ENCODE data around the gene ZNF529. TPM values are rescaled to one million over a fixed set of nuclear protein-coding genes. Genes with fewer than 3 reads are reported as not detected.

The ZNF529 gene
- total RNA-seq, 1 experiment from 2014 or later: 16.9 TPM

- Histone ChIP-seq H3K14ac (ENCODE audit: insufficient read depth, low read length) (no peak overlapping the region), H3K79me1 (ENCODE audit: insufficient read depth, low read depth, low read length, poor library complexity, severe bottlenecking) (no peaks in the 10 kb centered on the region), H3K23me2 (ENCODE audit: insufficient read length, low read depth, low read length, poor library complexity, severe bottlenecking) (peaks cover under 1% of the 10 kb centered on the region), H4K8ac (replicated peaks; ENCODE audit: insufficient read length, low read depth, low read length) (no peak overlapping the region), H3K18ac (ENCODE audit: insufficient read length, low read depth, low read length) (no peak overlapping the region), H3K56ac (ENCODE audit: insufficient read length, low read depth, low read length) (no peak overlapping the region), H3K27ac (ENCODE audit: insufficient read length, low read depth, low read length) (no peak overlapping the region), H3K23ac (ENCODE audit: insufficient read length, low read depth, low read length) (no peak overlapping the region), H3K79me2 (ENCODE audit: insufficient read depth, low read length) (no peaks in the 10 kb centered on the region; the same call in 1 of the 2 replicates), H4K20me1 (ENCODE audit: control insufficient read depth, insufficient read depth, insufficient read length) (no peaks in the 10 kb centered on the region), H2BK5ac (ENCODE audit: insufficient read length, low read length) (no peak overlapping the region), H2AK5ac (ENCODE audit: insufficient read length, low read length) (no peak overlapping the region), H2BK120ac (ENCODE audit: low read depth, low read length, poor library complexity, severe bottlenecking) (no peak overlapping the region), H4K5ac (ENCODE audit: insufficient read length, low read depth, low read length) (no peak overlapping the region), H3K4me1 (ENCODE audit: insufficient read depth, low read length) (no peaks in the 10 kb centered on the region), H3K4me2 (ENCODE audit: insufficient read depth, insufficient read length, low read length) (no peak overlapping the region), H2BK20ac (ENCODE audit: low read depth, low read length, poor library complexity, severe bottlenecking) (no peak overlapping the region), H3K9me3 (ENCODE audit: control insufficient read depth, low read depth, low read length) (no peaks in the 10 kb centered on the region), H4K91ac (ENCODE audit: insufficient read length, low read depth, low read length) (no peak overlapping the region), H2AFZ (ENCODE audit: low read length) (no peak overlapping the region), H3K9ac (ENCODE audit: extremely low read depth, insufficient read length, low read length) (no peak overlapping the region), H2BK15ac (ENCODE audit: low read depth, low read length) (no peak overlapping the region), H3K27me3 (ENCODE audit: insufficient read depth, low read length) (no peaks in the 10 kb centered on the region), H3K4ac (ENCODE audit: low read depth, low read length) (no peak overlapping the region), H2BK12ac (ENCODE audit: insufficient read length, low read depth, low read length) (no peak overlapping the region), H3T11ph (ENCODE audit: low read length) (no peak overlapping the region)
- no peaks in the 10 kb centered on the region for H3K27me3 Mint-ChIP-seq (ENCODE audit: low read depth)
- no peak for DNase-seq
- no peak for TF ChIP-seq CTCF (conservative IDR thresholded peaks at IDR 0.05)
- H3K36me3 Mint-ChIP-seq (ENCODE audit: insufficient read depth in 1 of 3, low read depth in 3 of 3): peaks cover 53 to 68% (median 60%) of the 10 kb centered on the region in 3 experiments
- peaks cover 10 to 20% of the 10 kb centered on the region in 2 experiments for H3K4me1 Mint-ChIP-seq
- H3K27ac Mint-ChIP-seq: no peak overlapping the region
- H3K9me3 Mint-ChIP-seq: peaks cover 0 to 21% of the 10 kb centered on the region in 2 experiments; a peak in 4 of 5 replicates
- no peak overlapping the region for H3K4me3 Mint-ChIP-seq
Observed at GRCh38 chr19:36579255-36579654, 6.2 kb upstream of the ZNF529 start.

Measured in H9 (cell line).